Neural progenitor cell (in vitro differentiated cells): ENCODE results near the gene FBXW7.

ENCODE experiments used
- EZH2 ChIP-seq: fragments of 200-600 bp; sonication (generic); IDR thresholded peaks from 2 replicates; pipeline ENCODE4 v1.6.1; 2017; ENCODE audit warnings: antibody characterized with exemption, mild to moderate bottlenecking, moderate library complexity
- TF ChIP-seq, protein P1 (sequence below): fragments of 200-600 bp; sonication (generic); IDR thresholded peaks from 2 replicates; pipeline ENCODE4 v1.5.1; 2017; ENCODE audit warnings: antibody characterized with exemption, mild to moderate bottlenecking

DNA sequence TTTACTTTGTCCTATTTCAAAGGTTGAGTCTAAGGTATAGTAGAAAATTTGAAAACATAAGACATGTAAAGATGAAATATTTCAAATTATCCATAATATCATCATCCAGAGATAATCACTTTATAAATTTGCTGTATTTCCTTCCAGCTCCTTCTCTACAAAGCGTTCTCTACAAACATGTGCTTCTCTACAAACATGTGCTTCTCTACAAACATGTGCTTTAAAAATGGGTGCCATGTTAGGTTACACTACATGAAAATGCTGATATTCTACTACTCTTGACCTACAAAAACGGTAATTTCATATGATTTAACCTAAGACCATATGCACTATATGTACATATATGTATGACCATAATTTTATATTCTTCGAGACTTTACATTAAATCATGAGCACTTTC is 92.0 kb downstream of the FBXW7 start:
- no peak for TF ChIP-seq EZH2
- TF ChIP-seq, protein P1, sequence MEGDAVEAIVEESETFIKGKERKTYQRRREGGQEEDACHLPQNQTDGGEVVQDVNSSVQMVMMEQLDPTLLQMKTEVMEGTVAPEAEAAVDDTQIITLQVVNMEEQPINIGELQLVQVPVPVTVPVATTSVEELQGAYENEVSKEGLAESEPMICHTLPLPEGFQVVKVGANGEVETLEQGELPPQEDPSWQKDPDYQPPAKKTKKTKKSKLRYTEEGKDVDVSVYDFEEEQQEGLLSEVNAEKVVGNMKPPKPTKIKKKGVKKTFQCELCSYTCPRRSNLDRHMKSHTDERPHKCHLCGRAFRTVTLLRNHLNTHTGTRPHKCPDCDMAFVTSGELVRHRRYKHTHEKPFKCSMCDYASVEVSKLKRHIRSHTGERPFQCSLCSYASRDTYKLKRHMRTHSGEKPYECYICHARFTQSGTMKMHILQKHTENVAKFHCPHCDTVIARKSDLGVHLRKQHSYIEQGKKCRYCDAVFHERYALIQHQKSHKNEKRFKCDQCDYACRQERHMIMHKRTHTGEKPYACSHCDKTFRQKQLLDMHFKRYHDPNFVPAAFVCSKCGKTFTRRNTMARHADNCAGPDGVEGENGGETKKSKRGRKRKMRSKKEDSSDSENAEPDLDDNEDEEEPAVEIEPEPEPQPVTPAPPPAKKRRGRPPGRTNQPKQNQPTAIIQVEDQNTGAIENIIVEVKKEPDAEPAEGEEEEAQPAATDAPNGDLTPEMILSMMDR: no peak
